Measurements from ENCODE around the gene SCEL.
"Not testable (repeated sequence)": the region's sequence is repeated elsewhere in the genome, so short reads cannot be mapped to it uniquely, and the experiment has no call there.

The SCEL gene

GRCh38 chr13:77653301-77653700 lies 117.8 kb downstream of the SCEL start:
- Histone ChIP-seq H3K36me3 (ENCODE audit: control insufficient read depth, insufficient read depth, low read length) (no peaks in the 10 kb centered on the region), H3K27me3 (ENCODE audit: control insufficient read depth, insufficient read depth, low read length, poor library complexity, severe bottlenecking) (no peaks in the 10 kb centered on the region), H3K4me1 (ENCODE audit: control insufficient read depth, insufficient read depth, low read length) (no peaks in the 10 kb centered on the region), H3K27ac (ENCODE audit: insufficient read depth, low read depth, low read length, poor library complexity, severe bottlenecking) (no peak overlapping the region), H3K9me3 (ENCODE audit: control insufficient read depth, low read length) (no peaks in the 10 kb centered on the region), H3K4me3 (ENCODE audit: insufficient read depth, low read depth, low read length) (no peak overlapping the region)
- 87 to 94% methylated on average over 2 of the region's 2 CpGs for WGBS, 2 experiments

GRCh38 chr13:77660016-77660415 lies 124.5 kb downstream of the SCEL start:
- WGBS, 2 experiments: 89 to 91% methylated on average over 23 of the region's 23 CpGs
- not testable (repeated sequence) for H3K27me3 ChIP-seq (ENCODE audit: control insufficient read depth, insufficient read depth, low read length, poor library complexity, severe bottlenecking); H3K4me3 ChIP-seq (ENCODE audit: insufficient read depth, low read depth, low read length); H3K27ac ChIP-seq (ENCODE audit: insufficient read depth, low read depth, low read length, poor library complexity, severe bottlenecking); H3K4me1 ChIP-seq (ENCODE audit: control insufficient read depth, insufficient read depth, low read length); H3K9me3 ChIP-seq (ENCODE audit: control insufficient read depth, low read length); H3K36me3 ChIP-seq (ENCODE audit: control insufficient read depth, insufficient read depth, low read length)

DNA sequence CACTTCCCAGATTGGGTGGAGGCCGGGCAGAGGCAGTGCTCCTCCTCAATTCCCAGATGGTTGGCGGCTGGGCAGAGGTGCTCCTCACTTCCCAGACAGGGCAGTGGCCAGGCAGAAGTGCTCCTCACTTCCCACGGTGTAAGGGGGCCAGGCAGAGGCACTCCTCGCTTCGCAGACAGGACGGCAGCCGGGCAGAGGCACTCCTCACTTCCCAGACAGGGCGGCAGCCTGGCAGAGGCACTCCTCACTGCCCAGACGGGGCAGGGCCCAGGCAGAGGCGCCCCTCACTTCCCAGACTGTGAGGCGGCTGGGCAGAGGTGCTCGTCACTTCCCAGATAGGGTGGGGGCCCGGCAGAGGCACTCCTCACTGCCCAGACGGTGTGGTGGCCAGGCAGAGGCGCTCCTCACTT lies 125.3 kb downstream of the SCEL start:
- no peaks in the 10 kb centered on the region for H3K27me3 ChIP-seq (ENCODE audit: control insufficient read depth, insufficient read depth, low read length, poor library complexity, severe bottlenecking)
- no peak overlapping the region for H3K4me3 ChIP-seq (ENCODE audit: insufficient read depth, low read depth, low read length)
- no peak overlapping the region for H3K27ac ChIP-seq (ENCODE audit: insufficient read depth, low read depth, low read length, poor library complexity, severe bottlenecking)
- 93% methylated on average over 15 of the region's 15 CpGs for WGBS, 2 experiments
- no peaks in the 10 kb centered on the region for H3K4me1 ChIP-seq (ENCODE audit: control insufficient read depth, insufficient read depth, low read length)
- no peaks in the 10 kb centered on the region for H3K36me3 ChIP-seq (ENCODE audit: control insufficient read depth, insufficient read depth, low read length)
- H3K9me3 ChIP-seq (ENCODE audit: control insufficient read depth, low read length): no peaks in the 10 kb centered on the region

DNA sequence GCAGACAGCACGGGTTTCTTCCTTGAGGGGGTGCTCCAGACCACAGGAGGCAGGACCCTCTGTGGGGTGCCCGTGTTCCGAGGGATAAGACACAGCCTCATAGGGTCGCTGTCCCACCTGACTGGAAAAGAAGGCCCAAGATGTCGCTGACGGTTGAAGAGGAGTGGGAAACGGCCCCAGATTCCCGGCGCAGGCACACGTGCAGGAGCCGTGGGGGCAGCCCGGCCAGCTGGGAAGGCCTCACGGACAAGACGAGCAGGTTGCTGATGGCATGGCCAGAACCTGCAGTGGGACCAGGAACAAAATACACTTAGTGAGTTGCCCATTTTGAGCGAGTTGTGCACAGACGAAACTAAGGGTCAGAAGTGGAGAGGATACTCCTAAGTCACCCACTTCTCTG lies 126.8 kb downstream of the SCEL start:
- H3K27ac ChIP-seq (ENCODE audit: insufficient read depth, low read depth, low read length, poor library complexity, severe bottlenecking); H3K4me3 ChIP-seq (ENCODE audit: insufficient read depth, low read depth, low read length); H3K9me3 ChIP-seq (ENCODE audit: control insufficient read depth, low read length); H3K4me1 ChIP-seq (ENCODE audit: control insufficient read depth, insufficient read depth, low read length); H3K36me3 ChIP-seq (ENCODE audit: control insufficient read depth, insufficient read depth, low read length); H3K27me3 ChIP-seq (ENCODE audit: control insufficient read depth, insufficient read depth, low read length, poor library complexity, severe bottlenecking): not testable (repeated sequence)
- 94 to 97% methylated on average over 14 of the region's 16 CpGs for WGBS, 2 experiments

DNA sequence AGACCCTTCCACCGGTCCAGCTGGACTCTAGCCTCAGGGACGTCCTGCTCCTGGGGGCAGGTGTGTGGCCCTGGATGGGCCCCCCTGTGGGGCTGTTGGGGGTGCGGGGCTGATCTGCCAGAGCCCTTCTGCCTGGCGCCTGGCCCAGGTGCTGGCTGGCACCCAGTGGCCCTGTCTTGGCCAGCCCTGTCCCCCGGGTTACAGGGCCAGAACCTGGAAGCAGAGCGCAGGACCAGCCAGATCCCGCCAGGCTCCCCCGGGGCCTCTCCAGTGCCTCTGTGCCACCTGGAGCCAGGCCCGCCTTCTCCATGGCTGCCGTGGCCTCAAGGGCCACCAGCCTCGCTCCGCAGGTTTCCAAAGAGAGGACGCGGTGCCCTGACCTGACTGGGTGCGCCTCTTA lies 127.3 kb downstream of the SCEL start:
- not testable (repeated sequence) for H3K36me3 ChIP-seq (ENCODE audit: control insufficient read depth, insufficient read depth, low read length); H3K4me3 ChIP-seq (ENCODE audit: insufficient read depth, low read depth, low read length); H3K4me1 ChIP-seq (ENCODE audit: control insufficient read depth, insufficient read depth, low read length); H3K27me3 ChIP-seq (ENCODE audit: control insufficient read depth, insufficient read depth, low read length, poor library complexity, severe bottlenecking); H3K27ac ChIP-seq (ENCODE audit: insufficient read depth, low read depth, low read length, poor library complexity, severe bottlenecking); H3K9me3 ChIP-seq (ENCODE audit: control insufficient read depth, low read length)
- WGBS, 2 experiments: 96 to 99% methylated on average over 7 to 13 of the region's 15 CpGs

DNA sequence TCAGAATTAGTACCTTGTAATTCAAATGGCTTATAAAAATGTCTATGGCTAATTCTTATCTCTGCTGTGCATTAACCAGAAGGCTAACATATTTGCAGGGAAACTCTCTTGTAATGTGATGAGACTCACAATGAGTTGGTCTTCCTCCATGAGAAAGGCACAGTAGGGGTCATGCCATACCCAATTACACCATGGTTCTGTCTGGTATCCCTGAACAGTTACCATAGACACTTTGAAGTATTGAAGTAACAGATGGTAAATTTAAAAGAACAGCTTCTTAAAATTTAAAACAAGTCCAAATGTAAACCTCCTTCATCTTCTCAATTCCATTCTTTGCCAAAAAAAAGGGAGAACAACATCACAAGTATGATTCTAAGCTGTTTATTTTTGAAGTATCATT lies 139.3 kb downstream of the SCEL start:
- peaks cover 8% of the 10 kb centered on the region for H3K4me1 ChIP-seq (ENCODE audit: control insufficient read depth, insufficient read depth, low read length)
- no peaks in the 10 kb centered on the region for H3K9me3 ChIP-seq (ENCODE audit: control insufficient read depth, low read length)
- H3K36me3 ChIP-seq (ENCODE audit: control insufficient read depth, insufficient read depth, low read length): no peaks in the 10 kb centered on the region
- H3K4me3 ChIP-seq (ENCODE audit: insufficient read depth, low read depth, low read length): no peak overlapping the region
- peak overlapping the region; percentile 59 for H3K27ac ChIP-seq (ENCODE audit: insufficient read depth, low read depth, low read length, poor library complexity, severe bottlenecking)
- no peaks in the 10 kb centered on the region for H3K27me3 ChIP-seq (ENCODE audit: control insufficient read depth, insufficient read depth, low read length, poor library complexity, severe bottlenecking)

GRCh38 chr13:77678691-77679235 lies 143.3 kb downstream of the SCEL start:
- no peaks in the 10 kb centered on the region for H3K27me3 ChIP-seq (ENCODE audit: control insufficient read depth, insufficient read depth, low read length, poor library complexity, severe bottlenecking)
- no peak overlapping the region for H3K27ac ChIP-seq (ENCODE audit: insufficient read depth, low read depth, low read length, poor library complexity, severe bottlenecking)
- peaks cover 8% of the 10 kb centered on the region for H3K4me1 ChIP-seq (ENCODE audit: control insufficient read depth, insufficient read depth, low read length)
- no peak overlapping the region for H3K4me3 ChIP-seq (ENCODE audit: insufficient read depth, low read depth, low read length)
- H3K36me3 ChIP-seq (ENCODE audit: control insufficient read depth, insufficient read depth, low read length): no peaks in the 10 kb centered on the region
- no peaks in the 10 kb centered on the region for H3K9me3 ChIP-seq (ENCODE audit: control insufficient read depth, low read length)
- 90 to 96% methylated on average over 5 of the region's 5 CpGs for WGBS, 2 experiments

DNA sequence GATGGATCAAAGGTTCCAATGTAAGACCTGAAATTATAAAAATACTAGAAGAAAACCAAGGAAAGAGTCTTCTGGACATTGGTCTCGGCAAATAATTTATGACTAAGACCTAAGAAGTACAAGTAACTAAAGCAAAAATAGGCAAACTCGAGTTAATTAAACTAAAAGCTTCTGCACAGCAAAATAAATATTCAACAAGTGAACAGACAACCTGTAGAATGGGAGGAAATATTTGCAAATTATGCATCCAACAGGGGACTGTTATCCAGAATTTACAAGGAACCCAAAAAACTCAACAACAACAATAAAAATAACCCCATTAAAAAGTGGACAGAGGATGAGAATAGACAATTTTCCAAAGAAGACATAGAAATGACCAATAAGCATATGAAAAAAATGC lies 152.3 kb downstream of the SCEL start:
- Histone ChIP-seq H3K36me3 (ENCODE audit: control insufficient read depth, insufficient read depth, low read length) (no peaks in the 10 kb centered on the region), H3K27ac (ENCODE audit: insufficient read depth, low read depth, low read length, poor library complexity, severe bottlenecking) (no peak overlapping the region), H3K4me3 (ENCODE audit: insufficient read depth, low read depth, low read length) (no peak overlapping the region), H3K4me1 (ENCODE audit: control insufficient read depth, insufficient read depth, low read length) (no peaks in the 10 kb centered on the region), H3K9me3 (ENCODE audit: control insufficient read depth, low read length) (no peaks in the 10 kb centered on the region), H3K27me3 (ENCODE audit: control insufficient read depth, insufficient read depth, low read length, poor library complexity, severe bottlenecking) (no peaks in the 10 kb centered on the region)
- WGBS, 2 experiments: 84 to 100% methylated on average over 2 of the region's 2 CpGs

DNA sequence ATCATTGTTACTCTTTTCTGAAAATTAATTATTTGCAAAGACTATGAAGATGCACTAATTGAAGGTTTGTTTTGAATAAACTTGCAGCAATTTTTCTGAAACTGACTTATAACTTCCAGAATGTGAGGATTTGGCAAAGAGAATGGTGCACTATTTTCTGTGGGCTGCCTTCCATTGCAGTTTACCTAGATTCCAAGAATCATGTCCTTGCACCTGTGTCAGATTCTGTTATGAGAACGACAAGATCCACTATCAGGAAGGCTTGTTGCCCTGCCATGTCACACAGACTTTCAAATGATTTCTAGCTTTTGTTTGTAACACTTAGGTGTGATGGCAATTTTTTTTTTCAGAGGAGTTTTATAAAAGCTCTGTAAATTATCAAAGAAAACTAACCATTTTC lies 156.4 kb downstream of the SCEL start:
- Histone ChIP-seq H3K27me3 (ENCODE audit: control insufficient read depth, insufficient read depth, low read length, poor library complexity, severe bottlenecking) (peaks cover 12% of the 10 kb centered on the region), H3K4me3 (ENCODE audit: insufficient read depth, low read depth, low read length) (no peak overlapping the region), H3K36me3 (ENCODE audit: control insufficient read depth, insufficient read depth, low read length) (no peaks in the 10 kb centered on the region), H3K4me1 (ENCODE audit: control insufficient read depth, insufficient read depth, low read length) (no peaks in the 10 kb centered on the region), H3K9me3 (ENCODE audit: control insufficient read depth, low read length) (no peaks in the 10 kb centered on the region), H3K27ac (ENCODE audit: insufficient read depth, low read depth, low read length, poor library complexity, severe bottlenecking) (no peak overlapping the region)
- WGBS, 2 experiments: 60 to 95% methylated on average over 1 of the region's 1 CpG

GRCh38 chr13:77692746-77693448 lies 157.4 kb downstream of the SCEL start:
- no peaks in the 10 kb centered on the region for H3K9me3 ChIP-seq (ENCODE audit: control insufficient read depth, low read length)
- no peak overlapping the region for H3K4me3 ChIP-seq (ENCODE audit: insufficient read depth, low read depth, low read length)
- H3K36me3 ChIP-seq (ENCODE audit: control insufficient read depth, insufficient read depth, low read length): no peaks in the 10 kb centered on the region
- H3K27ac ChIP-seq (ENCODE audit: insufficient read depth, low read depth, low read length, poor library complexity, severe bottlenecking): no peak overlapping the region
- no peaks in the 10 kb centered on the region for H3K4me1 ChIP-seq (ENCODE audit: control insufficient read depth, insufficient read depth, low read length)
- WGBS, 2 experiments: 86% methylated on average over 2 of the region's 2 CpGs; no CpG with 5 or more reads in 1 of the 2 experiments
- peaks cover 15% of the 10 kb centered on the region for H3K27me3 ChIP-seq (ENCODE audit: control insufficient read depth, insufficient read depth, low read length, poor library complexity, severe bottlenecking)

Data from ectodermal cell (in vitro differentiated cells).